Hepatocyte (in vitro differentiated cells): ENCODE results near the gene SCD5.

Source experiments
- CTCF ChIP-seq: fragments of 200-600 bp; sonication (generic); IDR thresholded peaks from 2 replicates; pipeline ENCODE4 v1.5.1; 2016; ENCODE audit warnings: antibody characterized with exemption, mild to moderate bottlenecking; ENCODE audit not compliant: poor library complexity
- EZH2 ChIP-seq: fragments of 200-600 bp; sonication (generic); IDR thresholded peaks from 2 replicates; pipeline ENCODE4 v1.6.1; 2016; ENCODE audit warnings: antibody characterized with exemption, mild to moderate bottlenecking, borderline replicate concordance
- EZH2phosphoT487 ChIP-seq: fragments of 200-600 bp; sonication (generic); IDR thresholded peaks from one replicate; pipeline ENCODE4 v1.6.1; 2018; ENCODE audit warnings: antibody characterized with exemption, mild to moderate bottlenecking, low read depth, moderate library complexity; ENCODE audit not compliant: unreplicated experiment, severe bottlenecking

DNA sequence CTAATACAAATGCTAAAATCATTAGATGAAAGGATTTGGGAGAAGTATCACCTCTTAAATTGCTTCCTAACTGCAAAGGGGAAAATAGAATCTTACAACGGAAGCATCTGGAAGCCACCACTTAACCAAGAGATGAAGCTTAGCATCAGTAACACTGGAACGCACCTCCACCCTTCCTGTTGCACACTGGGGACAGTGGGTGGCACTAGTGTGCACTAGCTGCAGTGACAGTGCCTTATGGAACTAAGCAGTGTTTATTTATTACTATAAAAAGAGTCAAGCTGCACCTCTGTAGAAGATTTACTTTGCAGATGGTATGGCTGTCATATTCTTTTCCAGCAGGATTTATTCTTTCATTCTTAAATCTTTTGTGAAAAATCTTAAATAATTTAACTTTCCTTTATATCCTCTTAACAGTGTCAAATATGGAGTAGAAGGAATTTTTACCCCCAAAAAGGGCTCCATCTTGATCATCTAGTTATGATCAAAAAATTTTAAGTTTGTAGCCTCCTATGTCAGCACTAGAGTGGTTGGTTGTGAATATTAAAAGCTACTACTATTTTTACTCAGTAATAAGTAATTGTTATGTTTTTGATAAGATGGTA lies 76.7 kb downstream of the SCD5 start:
- TF ChIP-seq EZH2: no peak
- TF ChIP-seq EZH2phosphoT487: no peak
- TF ChIP-seq CTCF: peak; percentile 48
